Activated naive CD8-positive, alpha-beta T cell treated with anti-CD3 and anti-CD28 coated beads, Interleukin-2, amount 50 U/mL, for 24 hours (primary cell): ENCODE measurements around the gene INO80C.
"Not testable (repeated sequence)": the region's sequence is repeated elsewhere in the genome, so short reads cannot be mapped to it uniquely, and the experiment has no call there.

Source experiments
- ATAC-seq: fragments of 150-1000 bp; cut with Tn5 transposase; one replicate; pipeline ENCODE4 v1.10.0; 2021
- DNase-seq: peaks from one replicate; pipeline ENCODE4 v3.0.0; 2021
- H3K27ac Mint-ChIP-seq: one replicate; pipeline ENCODE4 v1.8.0; 2021; ENCODE audit warnings: mild to moderate bottlenecking, mixed read lengths
- H3K27me3 Mint-ChIP-seq: one replicate; pipeline ENCODE4 v1.8.0; 2021; ENCODE audit warnings: mixed read lengths
- H3K36me3 Mint-ChIP-seq: one replicate; pipeline ENCODE4 v1.8.0; 2021; ENCODE audit warnings: low read depth, mixed read lengths
- H3K4me1 Mint-ChIP-seq: one replicate; pipeline ENCODE4 v1.8.0; 2021; ENCODE audit warnings: mixed read lengths
- H3K4me3 Mint-ChIP-seq: one replicate; pipeline ENCODE4 v1.8.0; 2021; ENCODE audit warnings: mild to moderate bottlenecking, moderate library complexity, mixed read lengths
- H3K9me3 Mint-ChIP-seq: one replicate; pipeline ENCODE4 v1.8.0; 2021; ENCODE audit warnings: mixed read lengths

Gene INO80C

GRCh38 chr18:35466815-35467623 lies 30.7 kb downstream of the INO80C start:
- Mint-ChIP-seq H3K36me3 (peaks cover 4% of the 10 kb centered on the region), H3K4me3 (no peak overlapping the region), H3K9me3 (no peaks in the 10 kb centered on the region), H3K4me1 (peaks cover 3% of the 10 kb centered on the region), H3K27me3 (no peaks in the 10 kb centered on the region), H3K27ac (no peak overlapping the region)
- ATAC-seq (no peak), DNase-seq (no peak)

GRCh38 chr18:35466334-35466733 lies 31.4 kb downstream of the INO80C start:
- Mint-ChIP-seq H3K9me3 (no peaks in the 10 kb centered on the region), H3K4me3 (no peak overlapping the region), H3K4me1 (peaks cover 3% of the 10 kb centered on the region), H3K27ac (no peak overlapping the region), H3K27me3 (no peaks in the 10 kb centered on the region), H3K36me3 (peaks cover 2% of the 10 kb centered on the region)
- ATAC-seq (no peak), DNase-seq (no peak)

GRCh38 chr18:35465329-35465728 lies 32.4 kb downstream of the INO80C start:
- Mint-ChIP-seq H3K36me3 (no peaks in the 10 kb centered on the region), H3K27me3 (no peaks in the 10 kb centered on the region), H3K27ac (no peak overlapping the region), H3K4me1 (peaks cover 3% of the 10 kb centered on the region), H3K9me3 (no peaks in the 10 kb centered on the region), H3K4me3 (no peak overlapping the region)
- DNase-seq (no peak), ATAC-seq (no peak)

- no peak overlapping the region for H3K27ac Mint-ChIP-seq
- H3K4me1 Mint-ChIP-seq, result peaks cover 3% of the 10 kb centered on the region
- DNase-seq (no peak), ATAC-seq (no peak)
- H3K36me3 Mint-ChIP-seq, result no peaks in the 10 kb centered on the region
- H3K4me3 Mint-ChIP-seq, result no peak overlapping the region
- H3K9me3 Mint-ChIP-seq, result no peaks in the 10 kb centered on the region
- no peaks in the 10 kb centered on the region for H3K27me3 Mint-ChIP-seq
These were observed 32.9 kb downstream of the INO80C start for GRCh38 chr18:35464831-35465279.

GRCh38 chr18:35463827-35464226 lies 33.9 kb downstream of the INO80C start:
- Mint-ChIP-seq H3K4me1 (peaks cover 5% of the 10 kb centered on the region), H3K27ac (no peak overlapping the region)
- no peak for ATAC-seq

GRCh38 chr18:35463050-35463449 lies 34.7 kb downstream of the INO80C start:
- H3K27ac Mint-ChIP-seq, result no peak overlapping the region
- no peaks in the 10 kb centered on the region for H3K36me3 Mint-ChIP-seq
- H3K27me3 Mint-ChIP-seq, result no peaks in the 10 kb centered on the region
- ATAC-seq, result no peak
- H3K9me3 Mint-ChIP-seq, result no peaks in the 10 kb centered on the region
- H3K4me1 Mint-ChIP-seq, result peaks cover 6% of the 10 kb centered on the region
- H3K4me3 Mint-ChIP-seq, result no peak overlapping the region
- no peak for DNase-seq

More at GRCh38 chr18:35463827-35464226, 33.9 kb downstream of the INO80C start:
- Mint-ChIP-seq H3K9me3 (no peaks in the 10 kb centered on the region), H3K36me3 (no peaks in the 10 kb centered on the region), H3K27me3 (no peaks in the 10 kb centered on the region), H3K4me3 (no peak overlapping the region)
- DNase-seq, result no peak

- no peaks in the 10 kb centered on the region for H3K9me3 Mint-ChIP-seq
- H3K27ac Mint-ChIP-seq, result no peak overlapping the region
- ATAC-seq, result no peak
- no peak overlapping the region for H3K4me3 Mint-ChIP-seq
- no peak for DNase-seq
- H3K27me3 Mint-ChIP-seq, result no peaks in the 10 kb centered on the region
- H3K4me1 Mint-ChIP-seq, result peaks cover 3% of the 10 kb centered on the region
- H3K36me3 Mint-ChIP-seq, result no peaks in the 10 kb centered on the region
These were observed 37.0 kb downstream of the INO80C start for GRCh38 chr18:35460736-35461161.

- Mint-ChIP-seq H3K27me3 (no peaks in the 10 kb centered on the region), H3K4me1 (peaks cover 3% of the 10 kb centered on the region), H3K9me3 (no peaks in the 10 kb centered on the region), H3K36me3 (no peaks in the 10 kb centered on the region), H3K4me3 (no peak overlapping the region), H3K27ac (no peak overlapping the region)
- DNase-seq, result no peak
- ATAC-seq, result no peak
These were observed 37.8 kb downstream of the INO80C start for GRCh38 chr18:35459997-35460396.

GRCh38 chr18:35458677-35459441 lies 38.9 kb downstream of the INO80C start:
- Mint-ChIP-seq H3K9me3 (no peaks in the 10 kb centered on the region), H3K27ac (no peak overlapping the region), H3K4me3 (no peak overlapping the region), H3K27me3 (no peaks in the 10 kb centered on the region), H3K36me3 (no peaks in the 10 kb centered on the region), H3K4me1 (peaks cover 3% of the 10 kb centered on the region)
- ATAC-seq (peak; percentile 43), DNase-seq (no peak)

GRCh38 chr18:35458271-35458670 lies 39.5 kb downstream of the INO80C start:
- Mint-ChIP-seq H3K4me1 (peaks cover 3% of the 10 kb centered on the region), H3K27me3 (no peaks in the 10 kb centered on the region), H3K4me3 (no peak overlapping the region), H3K9me3 (no peaks in the 10 kb centered on the region), H3K36me3 (no peaks in the 10 kb centered on the region), H3K27ac (no peak overlapping the region)
- ATAC-seq (no peak), DNase-seq (no peak)

GRCh38 chr18:35457140-35457704 lies 40.5 kb downstream of the INO80C start:
- Mint-ChIP-seq H3K9me3 (no peaks in the 10 kb centered on the region), H3K4me3 (no peak overlapping the region), H3K27me3 (peaks cover 1% of the 10 kb centered on the region), H3K4me1 (peaks cover 3% of the 10 kb centered on the region), H3K36me3 (no peaks in the 10 kb centered on the region), H3K27ac (no peak overlapping the region)
- ATAC-seq (no peak), DNase-seq (no peak)

GRCh38 chr18:35455926-35456763 lies 41.6 kb downstream of the INO80C start:
- Mint-ChIP-seq H3K4me3 (no peak overlapping the region), H3K9me3 (peaks cover 6% of the 10 kb centered on the region), H3K36me3 (peaks cover 2% of the 10 kb centered on the region), H3K27ac (no peak overlapping the region), H3K27me3 (peaks cover 3% of the 10 kb centered on the region), H3K4me1 (peaks cover 3% of the 10 kb centered on the region)
- DNase-seq (no peak), ATAC-seq (no peak)

- Mint-ChIP-seq H3K27ac (no peak overlapping the region), H3K4me3 (no peak overlapping the region), H3K9me3 (peaks cover 7% of the 10 kb centered on the region), H3K36me3 (peaks cover 2% of the 10 kb centered on the region), H3K27me3 (peaks cover 3% of the 10 kb centered on the region), H3K4me1 (peaks cover 6% of the 10 kb centered on the region)
- DNase-seq, result no peak
- no peak for ATAC-seq
These were observed 43.0 kb downstream of the INO80C start for GRCh38 chr18:35454803-35455202.

GRCh38 chr18:35453065-35453464 lies 44.7 kb downstream of the INO80C start:
- not testable (repeated sequence) for ATAC-seq, H3K4me3 Mint-ChIP-seq, H3K27ac Mint-ChIP-seq, H3K9me3 Mint-ChIP-seq, H3K36me3 Mint-ChIP-seq, H3K27me3 Mint-ChIP-seq, H3K4me1 Mint-ChIP-seq, DNase-seq
